GM18526 (cell line): Measurements from ENCODE around the gene SLC25A11.

Experiments
- POLR2A ChIP-seq: IDR thresholded peaks from 3 replicates; pipeline ENCODE4 v1.6.1; 2011; ENCODE audit not compliant: insufficient read length; ENCODE audit errors: extremely low read depth

Gene SLC25A11

GRCh38 chr17:4908711-4909496 lies 30.9 kb downstream of the SLC25A11 start:
- no peak for TF ChIP-seq POLR2A

GRCh38 chr17:4908301-4908700 lies 31.5 kb downstream of the SLC25A11 start:
- no peak for TF ChIP-seq POLR2A

GRCh38 chr17:4903051-4903818 lies 36.6 kb downstream of the SLC25A11 start, which contains the start of gene CHRNE:
Gene CHRNE (minus strand): TSS chr17:4903098. CDS start chr17:4903063, 35 bp downstream.
- TF ChIP-seq POLR2A = no peak

- no peak for TF ChIP-seq POLR2A
Observed at GRCh38 chr17:4902540-4902939, 37.3 kb downstream of the SLC25A11 start.

- TF ChIP-seq POLR2A = no peak
Observed at GRCh38 chr17:4901648-4902344, 38.0 kb downstream of the SLC25A11 start.

GRCh38 chr17:4901108-4901647 lies 38.7 kb downstream of the SLC25A11 start:
- no peak for TF ChIP-seq POLR2A

GRCh38 chr17:4900231-4901107 lies 39.4 kb downstream of the SLC25A11 start:
- no peak for TF ChIP-seq POLR2A

- no peak for TF ChIP-seq POLR2A
Observed at GRCh38 chr17:4899341-4900230, 40.3 kb downstream of the SLC25A11 start, which contains the start of gene C17orf107. Gene C17orf107 (plus strand): TSS chr17:4899536. CDS start chr17:4899763, 227 bp downstream.

GRCh38 chr17:4898927-4899326 lies 40.9 kb downstream of the SLC25A11 start:
- TF ChIP-seq POLR2A = no peak

- no peak for TF ChIP-seq POLR2A
Observed at GRCh38 chr17:4898351-4898750, 41.5 kb downstream of the SLC25A11 start.

GRCh38 chr17:4897785-4898184 lies 42.1 kb downstream of the SLC25A11 start:
- no peak for TF ChIP-seq POLR2A

GRCh38 chr17:4897198-4897687 lies 42.6 kb downstream of the SLC25A11 start:
- TF ChIP-seq POLR2A = no peak
